PC-3 (cell line): ENCODE results near the gene HERC2. TPM values are rescaled to one million over a fixed set of nuclear protein-coding genes. Genes with fewer than 3 reads are reported as not detected.

ENCODE experiments used
- ATAC-seq: fragments of 200-7000 bp; cut with Tn5 transposase; 2 replicates; pipeline ENCODE4 v1.9.1; 2020; ENCODE audit warnings: mild to moderate bottlenecking, moderate library complexity
- BruUV-seq: library from RNA; stranded (reverse); fragments of 400-500 nt; replicated peaks from 2 replicates; lab custom pipeline; 2021; lab: Mats Ljungman, UMichigan
- CTCF ChIA-PET: fragments of 300-600 bp; sonication (Branson Sonifier 250); formaldehyde crosslinking; loops from one replicate; lab custom pipeline; 2022; ENCODE audit warnings: antibody characterized with exemption; lab: Charles Lee
- POLR2A ChIA-PET: fragments of 300-600 bp; sonication (Branson Sonifier 250); formaldehyde crosslinking; loops from one replicate; lab custom pipeline; 2022; ENCODE audit warnings: antibody characterized with exemption; ENCODE audit not compliant: unreplicated experiment; lab: Charles Lee
- DNase-seq: peaks from one replicate; pipeline ENCODE4 v3.0.0-alpha.2; 2015
- H2AFZ ChIP-seq: fragments of 300-600 bp; sonication (generic); 2 replicates; pipeline ENCODE4 v1.6.0; 2016; ENCODE audit warnings: antibody characterized with exemption, low read length
- H3F3A ChIP-seq: fragments of 300-600 bp; sonication (generic); one replicate; pipeline ENCODE4 v1.6.0; 2017; ENCODE audit warnings: antibody characterized with exemption, low read length, control low read depth, mild to moderate bottlenecking; ENCODE audit not compliant: unreplicated experiment
- H3K27ac ChIP-seq: fragments of 300-600 bp; sonication (generic); 2 replicates; pipeline ENCODE4 v1.5.1; 2016; ENCODE audit warnings: mild to moderate bottlenecking, low read length
- H3K27me3 ChIP-seq: fragments of 300-600 bp; sonication (generic); 2 replicates; pipeline ENCODE4 v1.6.1; 2016; ENCODE audit warnings: low read length, mixed read lengths
- H3K36me3 ChIP-seq: fragments of 300-600 bp; sonication (generic); 2 replicates; pipeline ENCODE4 v1.6.1; 2016; ENCODE audit warnings: low read depth, mixed run types, low read length, mixed read lengths
- H3K4me1 ChIP-seq: fragments of 300-600 bp; sonication (generic); 2 replicates; pipeline ENCODE4 v1.5.1; 2016; ENCODE audit warnings: low read length; ENCODE audit not compliant: insufficient read depth
- H3K4me2 ChIP-seq: fragments of 300-600 bp; sonication (generic); 2 replicates; pipeline ENCODE4 v1.6.0; 2016; ENCODE audit warnings: low read length
- H3K4me3 ChIP-seq: fragments of 300-600 bp; sonication (generic); 2 replicates; pipeline ENCODE4 v1.5.1; 2016; ENCODE audit warnings: mild to moderate bottlenecking, low read length, mixed read lengths
- H3K79me2 ChIP-seq: fragments of 300-600 bp; sonication (generic); 2 replicates; pipeline ENCODE4 v1.6.1; 2017; ENCODE audit warnings: low read length, mixed read lengths
- H3K9ac ChIP-seq: fragments of 300-600 bp; sonication (generic); 2 replicates; pipeline ENCODE4 v1.6.0; 2016; ENCODE audit warnings: mild to moderate bottlenecking, low read length
- H3K9me2 ChIP-seq: fragments of 300-600 bp; sonication (generic); replicated peaks from 2 replicates; pipeline ENCODE4 v1.6.1; 2016; ENCODE audit warnings: mixed run types, low read length, mixed read lengths
- H3K9me3 ChIP-seq: fragments of 300-600 bp; sonication (generic); 2 replicates; pipeline ENCODE4 v1.6.1; 2016; ENCODE audit warnings: low read length, mixed read lengths
- H4K20me1 ChIP-seq: fragments of 300-600 bp; sonication (generic); 2 replicates; pipeline ENCODE4 v1.6.1; 2016; ENCODE audit warnings: low read length, mixed read lengths
- EZH2 ChIP-seq: fragments of 300-600 bp; sonication (generic); IDR thresholded peaks from one replicate; pipeline ENCODE4 v1.6.1; 2017; ENCODE audit warnings: antibody characterized with exemption, mild to moderate bottlenecking, low read length; ENCODE audit not compliant: unreplicated experiment
- EZH2phosphoT487 ChIP-seq: fragments of 300-600 bp; sonication (generic); IDR thresholded peaks from 2 replicates; pipeline ENCODE4 v1.6.1; 2018; ENCODE audit warnings: mild to moderate bottlenecking, antibody characterized with exemption, low read length, borderline replicate concordance
- intact Hi-C: fragments of 100-400 bp; cut with micrococcal nuclease; formaldehyde crosslinking; loops from 2 replicates; pipeline ENCODE4 v1.9.0; 2023
- total RNA-seq: library from RNA; depleted of rRNA; stranded (reverse); fragments of >200 nt; gene quantifications from 2 replicates; pipeline ENCODE4 v1.2.3, GENCODE V29; 2014
- TF ChIP-seq, protein P1 (sequence below): fragments of 300-600 bp; sonication (generic); conservative IDR thresholded peaks from 2 replicates; pipeline ENCODE4 v1.5.1; 2017; ENCODE audit warnings: antibody characterized with exemption, low read depth, mild to moderate bottlenecking, low read length

The HERC2 gene
- total RNA-seq, 1 experiment from 2014 or later = 45.9 TPM

DNA sequence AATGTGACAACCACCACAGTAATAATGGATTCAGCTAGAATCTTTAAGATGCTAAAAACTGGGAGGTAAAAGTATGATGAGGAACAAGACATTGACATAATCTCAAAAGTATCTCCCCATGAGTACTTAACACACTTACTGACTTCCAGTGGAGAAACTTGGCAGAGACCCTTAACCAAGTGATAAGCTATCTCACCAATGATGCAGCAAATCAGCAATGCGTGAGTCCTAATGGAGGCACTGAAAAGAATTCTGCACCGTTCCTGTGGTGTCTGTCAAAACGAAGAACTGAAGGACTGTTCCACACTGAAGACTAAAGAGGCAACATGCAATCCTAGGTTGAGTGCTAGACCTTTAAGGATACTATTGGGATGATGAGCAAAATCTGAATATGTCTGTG, 154.9 kb downstream of the HERC2 start:
- Histone ChIP-seq H3F3A (no peaks in the 10 kb centered on the region), H3K9me2 (no peaks in the 10 kb centered on the region), H3K4me1 (no peaks in the 10 kb centered on the region), H3K27me3 (no peaks in the 10 kb centered on the region), H3K36me3 (peaks cover 40% of the 10 kb centered on the region), H2AFZ (no peak overlapping the region), H3K4me3 (no peak overlapping the region), H3K79me2 (no peaks in the 10 kb centered on the region), H3K4me2 (no peak overlapping the region), H4K20me1 (no peaks in the 10 kb centered on the region), H3K27ac (no peak overlapping the region), H3K9ac (no peak overlapping the region), H3K9me3 (no peaks in the 10 kb centered on the region)
- intact Hi-C loops = no loop called here
- TF ChIP-seq EZH2phosphoT487 = no peak
- TF ChIP-seq, protein P1, sequence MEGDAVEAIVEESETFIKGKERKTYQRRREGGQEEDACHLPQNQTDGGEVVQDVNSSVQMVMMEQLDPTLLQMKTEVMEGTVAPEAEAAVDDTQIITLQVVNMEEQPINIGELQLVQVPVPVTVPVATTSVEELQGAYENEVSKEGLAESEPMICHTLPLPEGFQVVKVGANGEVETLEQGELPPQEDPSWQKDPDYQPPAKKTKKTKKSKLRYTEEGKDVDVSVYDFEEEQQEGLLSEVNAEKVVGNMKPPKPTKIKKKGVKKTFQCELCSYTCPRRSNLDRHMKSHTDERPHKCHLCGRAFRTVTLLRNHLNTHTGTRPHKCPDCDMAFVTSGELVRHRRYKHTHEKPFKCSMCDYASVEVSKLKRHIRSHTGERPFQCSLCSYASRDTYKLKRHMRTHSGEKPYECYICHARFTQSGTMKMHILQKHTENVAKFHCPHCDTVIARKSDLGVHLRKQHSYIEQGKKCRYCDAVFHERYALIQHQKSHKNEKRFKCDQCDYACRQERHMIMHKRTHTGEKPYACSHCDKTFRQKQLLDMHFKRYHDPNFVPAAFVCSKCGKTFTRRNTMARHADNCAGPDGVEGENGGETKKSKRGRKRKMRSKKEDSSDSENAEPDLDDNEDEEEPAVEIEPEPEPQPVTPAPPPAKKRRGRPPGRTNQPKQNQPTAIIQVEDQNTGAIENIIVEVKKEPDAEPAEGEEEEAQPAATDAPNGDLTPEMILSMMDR = no peak
- TF ChIP-seq EZH2 = no peak
- no peak for DNase-seq
- no TSS peak for BruUV-seq
- ATAC-seq = no peak
- POLR2A ChIA-PET = no interaction called here
- CTCF ChIA-PET = no interaction called here

DNA sequence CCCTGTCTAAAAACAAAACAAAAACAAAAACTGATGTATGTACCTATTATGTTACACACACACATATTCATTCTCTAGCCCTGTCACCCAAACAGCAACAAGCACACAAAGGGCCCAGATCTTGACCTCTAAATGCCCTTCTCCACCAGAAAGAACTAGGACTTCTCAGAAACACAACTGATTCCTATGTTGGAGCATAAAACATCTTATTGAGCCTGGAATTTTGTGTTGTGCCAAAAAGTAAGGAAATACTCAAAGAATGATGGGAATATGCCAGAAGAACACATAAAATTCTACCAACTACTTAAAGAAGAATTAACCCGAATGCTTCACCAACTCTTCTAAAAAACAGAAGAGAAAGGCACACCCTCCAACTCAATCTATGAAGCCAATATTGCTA, 156.2 kb downstream of the HERC2 start:
- no TSS peak for BruUV-seq
- ATAC-seq (no peak), DNase-seq (no peak)
- H3K79me2 ChIP-seq = no peaks in the 10 kb centered on the region
- intact Hi-C loops = no loop called here
- H3K4me3 ChIP-seq = no peak overlapping the region
- H4K20me1 ChIP-seq = no peaks in the 10 kb centered on the region
- H2AFZ ChIP-seq = no peak overlapping the region
- no peaks in the 10 kb centered on the region for H3K27me3 ChIP-seq
- H3K4me1 ChIP-seq = no peaks in the 10 kb centered on the region
- POLR2A ChIA-PET = no interaction called here
- H3K9me3 ChIP-seq = no peaks in the 10 kb centered on the region
- no peak overlapping the region for H3K27ac ChIP-seq
- CTCF ChIA-PET = no interaction called here
- H3K9me2 ChIP-seq = no peaks in the 10 kb centered on the region
- no peak for TF ChIP-seq EZH2phosphoT487
- no peak for TF ChIP-seq EZH2
- TF ChIP-seq, protein P1 = no peak
- no peak overlapping the region for H3K9ac ChIP-seq
- H3K4me2 ChIP-seq = no peak overlapping the region
- no peaks in the 10 kb centered on the region for H3F3A ChIP-seq
- H3K36me3 ChIP-seq = peaks cover 45% of the 10 kb centered on the region

DNA sequence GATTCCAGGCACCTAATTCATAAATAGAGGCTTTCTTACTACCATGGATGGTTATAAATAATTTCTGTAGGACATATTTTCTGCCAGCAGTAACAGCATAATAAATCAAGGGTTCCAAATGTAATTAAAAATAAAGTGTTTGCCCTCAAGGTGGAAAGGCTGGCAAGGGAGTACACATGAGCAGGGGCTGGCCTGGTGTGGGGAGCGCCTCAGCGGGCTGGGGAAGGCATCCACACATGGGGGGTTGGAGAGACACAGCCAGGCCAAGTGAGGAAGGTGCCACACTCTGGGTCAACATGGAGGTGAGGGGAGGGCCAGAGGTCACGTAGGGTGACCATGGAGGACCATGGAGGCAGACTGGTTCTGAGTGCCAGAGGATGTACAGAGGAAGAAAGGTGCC, 157.1 kb downstream of the HERC2 start:
- H2AFZ ChIP-seq = no peak overlapping the region
- no peaks in the 10 kb centered on the region for H3K9me2 ChIP-seq
- CTCF ChIA-PET = no interaction called here
- POLR2A ChIA-PET = no interaction called here
- H3K27ac ChIP-seq = no peak overlapping the region
- intact Hi-C loops = no loop called here
- BruUV-seq = no TSS peak
- H3K4me3 ChIP-seq = no peak overlapping the region
- TF ChIP-seq, protein P1 = no peak
- TF ChIP-seq EZH2 (no peak), EZH2phosphoT487 (no peak)
- no peaks in the 10 kb centered on the region for H3F3A ChIP-seq
- no peaks in the 10 kb centered on the region for H3K9me3 ChIP-seq
- no peaks in the 10 kb centered on the region for H3K4me1 ChIP-seq
- no peaks in the 10 kb centered on the region for H3K27me3 ChIP-seq
- H3K36me3 ChIP-seq = peaks cover 45% of the 10 kb centered on the region
- no peak overlapping the region for H3K9ac ChIP-seq
- H3K79me2 ChIP-seq = no peaks in the 10 kb centered on the region
- DNase-seq = no peak
- no peak for ATAC-seq
- no peaks in the 10 kb centered on the region for H4K20me1 ChIP-seq
- H3K4me2 ChIP-seq = no peak overlapping the region
